Vagina (tissue), 2 donors: ENCODE results near the gene TADA2B.

Source experiments
- POLR2A ChIP-seq, 2 donors: fragments of 450-650 bp; IDR thresholded peaks; one replicate each; pipeline ENCODE4 v1.6.1; 2017; ENCODE audit warnings: antibody characterized with exemption in 2 of 2, mild to moderate bottlenecking in 2 of 2, moderate library complexity in 2 of 2
- POLR2AphosphoS5 ChIP-seq, 2 donors: sonication (generic); formaldehyde crosslinking; IDR thresholded peaks; one replicate each; pipeline ENCODE4 v1.9.0; 2017; ENCODE audit warnings: antibody characterized with exemption in 2 of 2, mild to moderate bottlenecking in 2 of 2, low read depth in 1 of 2; ENCODE audit not compliant: insufficient read depth in 1 of 2
- TF ChIP-seq, protein P1 (sequence below), 3 experiments: fragments of 450-650 bp in 2 of 3; fragments of 200-600 bp in 1 of 3; sonication (generic) in 1 of 3; IDR thresholded peaks; one replicate each; pipeline ENCODE4 v1.5.1; 2017 to 2019; ENCODE audit warnings: antibody characterized with exemption in 3 of 3, mild to moderate bottlenecking in 2 of 3, moderate library complexity in 2 of 3

- TF ChIP-seq, protein P1, sequence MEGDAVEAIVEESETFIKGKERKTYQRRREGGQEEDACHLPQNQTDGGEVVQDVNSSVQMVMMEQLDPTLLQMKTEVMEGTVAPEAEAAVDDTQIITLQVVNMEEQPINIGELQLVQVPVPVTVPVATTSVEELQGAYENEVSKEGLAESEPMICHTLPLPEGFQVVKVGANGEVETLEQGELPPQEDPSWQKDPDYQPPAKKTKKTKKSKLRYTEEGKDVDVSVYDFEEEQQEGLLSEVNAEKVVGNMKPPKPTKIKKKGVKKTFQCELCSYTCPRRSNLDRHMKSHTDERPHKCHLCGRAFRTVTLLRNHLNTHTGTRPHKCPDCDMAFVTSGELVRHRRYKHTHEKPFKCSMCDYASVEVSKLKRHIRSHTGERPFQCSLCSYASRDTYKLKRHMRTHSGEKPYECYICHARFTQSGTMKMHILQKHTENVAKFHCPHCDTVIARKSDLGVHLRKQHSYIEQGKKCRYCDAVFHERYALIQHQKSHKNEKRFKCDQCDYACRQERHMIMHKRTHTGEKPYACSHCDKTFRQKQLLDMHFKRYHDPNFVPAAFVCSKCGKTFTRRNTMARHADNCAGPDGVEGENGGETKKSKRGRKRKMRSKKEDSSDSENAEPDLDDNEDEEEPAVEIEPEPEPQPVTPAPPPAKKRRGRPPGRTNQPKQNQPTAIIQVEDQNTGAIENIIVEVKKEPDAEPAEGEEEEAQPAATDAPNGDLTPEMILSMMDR (IDR thresholded peaks at IDR 0.05), result no peak
- no peak for TF ChIP-seq POLR2AphosphoS5 (IDR thresholded peaks at IDR 0.05; ENCODE audit: insufficient read depth in 1 of 2, low read depth in 1 of 2)
- no peak for TF ChIP-seq POLR2A (IDR thresholded peaks at IDR 0.05)
Observed at GRCh38 chr4:7051905-7052304, 8.7 kb downstream of the TADA2B start.
